CMK (cell line): ENCODE measurements around the gene TTC28.

Experiments
- DNase-seq: peaks from one replicate; pipeline ENCODE4 v3.0.0-alpha.2; 2010; ENCODE audit warnings: low read depth

The TTC28 gene

DNA sequence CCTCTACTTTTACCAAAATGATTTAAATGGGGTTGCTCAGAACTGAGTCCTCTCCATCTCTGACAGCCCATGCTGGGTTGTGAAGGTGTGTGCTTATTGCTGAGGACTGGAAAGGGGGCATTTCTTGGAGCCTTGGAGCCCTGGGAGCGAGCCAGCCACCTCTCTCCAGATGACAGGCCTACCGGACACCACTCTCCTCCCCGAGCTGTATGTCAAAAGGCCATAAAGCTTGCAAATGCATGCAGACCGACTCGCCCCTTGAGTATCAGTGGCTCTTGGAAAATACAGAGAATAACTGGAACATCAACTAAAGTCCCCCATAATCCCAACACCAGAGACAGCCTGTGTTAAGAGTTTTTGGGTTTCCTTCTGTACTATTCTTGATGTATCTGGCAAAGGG is 692.7 kb downstream of the TTC28 start:
- DNase-seq, result no peak

DNA sequence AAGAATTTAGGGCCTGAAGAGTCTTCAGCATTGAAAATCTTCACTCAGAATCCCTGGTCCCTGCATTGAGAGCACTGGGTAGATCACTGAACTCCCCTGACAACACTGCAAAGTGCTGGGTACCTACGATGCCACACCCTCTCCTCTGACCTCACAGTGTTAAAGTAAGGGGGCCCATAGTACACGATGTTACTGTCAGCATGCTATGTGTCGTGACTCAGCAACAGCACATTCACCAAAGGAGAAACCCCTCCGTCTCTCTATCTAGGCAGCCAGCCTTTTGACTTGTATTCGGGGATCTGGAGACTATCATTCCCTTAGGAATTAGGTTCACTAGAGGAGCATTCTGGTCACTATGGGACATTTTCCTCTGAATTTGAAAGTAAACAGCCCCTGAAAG is 693.2 kb downstream of the TTC28 start:
- no peak for DNase-seq

DNA sequence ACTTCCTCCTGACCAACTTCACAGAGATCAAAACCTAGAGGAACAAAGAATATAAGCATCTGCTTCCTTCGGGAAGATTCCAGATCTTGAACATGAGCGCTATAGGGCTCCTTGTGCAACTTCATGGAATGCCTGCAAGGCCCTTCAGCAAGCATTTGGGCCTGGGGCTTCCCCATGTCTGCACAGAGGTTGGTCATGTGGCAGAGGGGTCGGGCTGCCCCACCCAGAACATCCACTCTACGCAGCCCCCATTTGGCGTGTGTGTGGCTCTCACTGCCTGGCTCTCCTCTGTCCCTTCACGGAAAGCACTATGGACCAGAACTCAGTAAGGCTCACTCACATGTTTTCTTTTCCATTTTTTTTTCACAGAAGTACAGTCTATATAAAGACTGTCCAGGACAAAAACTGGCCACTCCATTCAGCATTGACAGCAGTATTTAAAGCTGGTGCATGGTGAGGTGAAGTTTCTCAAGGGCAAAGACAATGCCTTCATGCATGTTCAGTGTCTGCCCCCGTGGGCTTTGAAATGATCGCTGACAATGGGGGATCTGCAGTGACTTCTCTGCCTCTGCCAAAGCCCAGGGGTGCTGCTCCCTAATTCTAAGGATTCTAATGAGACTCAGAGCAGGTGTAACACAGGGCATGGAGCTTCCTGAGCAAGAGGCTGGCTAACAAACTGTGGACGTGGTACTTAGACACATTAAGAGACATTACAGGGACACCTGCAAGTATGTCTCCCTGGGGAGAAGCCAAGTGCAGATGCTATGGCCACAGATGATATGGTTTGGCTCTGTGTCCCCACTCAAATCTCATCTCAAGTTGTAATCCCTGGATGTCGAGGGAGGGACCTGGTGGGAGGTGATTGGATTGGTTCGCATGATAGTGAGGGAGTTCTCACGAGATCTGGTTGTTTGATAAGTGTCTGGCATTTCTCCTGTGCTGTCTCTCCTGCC is 694.0 kb downstream of the TTC28 start:
- DNase-seq, result no peak

DNA sequence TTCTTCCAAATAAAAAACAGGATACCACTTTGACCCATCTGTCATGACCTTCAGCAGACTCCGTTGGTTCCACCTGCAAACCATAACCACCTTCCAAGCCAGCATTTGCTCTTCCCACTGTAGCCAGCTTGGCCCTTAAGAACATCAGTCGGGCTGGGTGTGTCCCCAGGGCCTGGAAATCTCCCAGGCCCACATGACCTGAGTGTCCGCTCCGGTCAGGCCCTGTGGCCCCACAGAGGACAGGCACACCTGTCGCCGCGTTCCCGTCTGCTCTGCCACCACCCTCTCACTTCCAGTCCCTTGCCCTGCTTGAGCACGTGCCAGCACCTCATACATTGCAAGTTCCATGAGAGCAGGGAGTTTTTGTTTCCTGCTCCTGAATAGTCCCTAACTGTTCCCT is 694.9 kb downstream of the TTC28 start:
- DNase-seq, result no peak

DNA sequence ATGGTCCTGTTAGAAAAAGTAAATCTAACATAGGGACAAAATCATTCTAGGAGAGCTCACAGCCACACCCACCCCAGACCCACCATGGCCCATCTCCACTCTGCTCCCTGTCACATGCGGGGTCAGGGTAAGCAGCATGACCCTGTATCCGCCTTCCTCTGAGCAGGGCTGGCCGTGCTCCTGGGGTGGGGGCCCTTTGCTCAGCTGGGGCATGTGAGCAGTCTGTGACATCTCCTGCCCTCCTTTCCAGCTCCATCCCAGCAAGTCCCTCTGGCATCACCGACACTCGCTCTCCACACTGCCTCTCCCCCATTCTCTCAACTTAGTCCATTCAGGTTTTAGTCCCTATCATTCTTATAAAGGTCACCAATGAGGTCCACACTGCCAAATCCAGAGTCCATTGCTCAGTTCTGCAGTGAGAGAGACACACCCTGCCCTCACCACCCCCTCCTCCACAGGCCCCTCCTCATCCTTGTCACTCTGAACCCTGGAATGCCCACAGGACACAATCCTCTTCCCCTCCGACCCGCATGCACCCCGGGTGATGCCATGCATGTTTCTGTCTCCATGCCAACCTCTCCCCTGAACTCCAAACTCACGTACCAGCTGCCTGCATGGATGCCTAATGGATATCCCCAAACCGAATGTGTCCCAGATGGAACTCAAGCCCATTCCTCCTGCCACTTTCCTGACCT is 695.5 kb downstream of the TTC28 start:
- no peak for DNase-seq

DNA sequence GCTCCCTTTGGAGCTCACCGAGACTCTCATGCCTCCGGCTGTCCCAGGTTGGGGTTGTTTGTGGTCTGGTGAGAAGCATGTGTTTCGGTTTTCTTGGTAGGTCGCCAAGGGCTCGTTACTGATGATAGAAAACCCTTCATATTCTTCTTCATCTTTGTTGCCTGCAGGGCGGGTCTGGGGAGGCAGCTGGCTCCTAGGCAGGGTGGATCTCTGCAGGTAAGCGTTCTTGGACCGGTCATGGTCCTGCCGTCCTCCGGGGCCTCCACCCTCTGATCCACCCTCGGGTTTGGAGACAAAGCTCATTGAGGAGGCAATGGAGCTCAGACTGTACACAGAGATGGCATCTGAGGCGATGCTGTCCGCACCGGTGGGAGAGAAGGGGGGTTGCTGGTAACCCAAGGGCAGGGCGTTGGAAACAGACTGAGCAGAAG is 696.3 kb downstream of the TTC28 start:
- DNase-seq, result no peak

DNA sequence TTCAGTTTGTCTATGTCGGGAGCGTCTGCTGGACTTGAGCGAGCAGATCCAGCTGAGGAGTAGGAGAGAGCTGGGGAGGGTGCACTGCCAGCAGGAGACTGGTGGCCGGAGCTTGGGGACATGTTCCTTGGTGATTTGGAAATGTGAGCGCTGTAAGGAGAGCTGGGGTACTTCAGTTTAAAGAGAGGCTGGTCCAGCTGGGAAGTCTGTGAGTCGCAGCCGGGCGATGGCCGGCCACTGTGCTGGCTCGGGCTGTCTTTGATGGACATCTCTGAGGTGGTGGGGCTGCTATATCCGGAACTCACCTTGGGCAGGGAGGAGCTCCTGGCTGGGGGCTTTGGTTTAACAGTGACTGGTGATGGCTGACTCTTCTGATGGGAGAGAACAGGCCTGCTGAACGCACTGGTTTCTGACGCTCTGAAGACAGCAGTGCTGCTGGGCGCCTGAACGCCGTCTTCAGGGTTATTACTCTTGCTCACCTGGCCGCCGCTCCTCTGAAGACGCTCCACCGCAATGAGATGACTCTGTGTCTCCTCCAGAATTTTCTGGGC is 696.9 kb downstream of the TTC28 start:
- DNase-seq, result no peak

DNA sequence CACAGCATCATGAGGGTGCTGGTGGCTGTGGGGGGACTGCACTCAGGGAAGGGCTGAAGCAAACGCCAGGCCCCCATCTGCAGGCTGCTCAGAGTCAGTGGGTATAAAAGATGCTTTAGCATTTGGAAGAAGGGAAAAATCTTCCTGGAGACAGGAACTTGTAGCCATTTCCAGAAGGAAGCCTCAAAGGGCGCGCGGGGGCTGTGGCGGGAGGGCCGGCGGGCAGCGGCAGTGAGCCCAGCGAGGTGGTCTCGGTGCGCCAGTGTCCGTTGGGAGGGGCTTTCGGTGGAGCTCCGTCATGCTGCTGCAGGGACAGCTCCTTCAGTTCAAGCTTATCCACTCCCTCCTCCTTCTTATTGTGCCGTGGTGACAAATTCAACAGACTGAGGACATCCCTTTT is 697.5 kb downstream of the TTC28 start:
- no peak for DNase-seq

DNA sequence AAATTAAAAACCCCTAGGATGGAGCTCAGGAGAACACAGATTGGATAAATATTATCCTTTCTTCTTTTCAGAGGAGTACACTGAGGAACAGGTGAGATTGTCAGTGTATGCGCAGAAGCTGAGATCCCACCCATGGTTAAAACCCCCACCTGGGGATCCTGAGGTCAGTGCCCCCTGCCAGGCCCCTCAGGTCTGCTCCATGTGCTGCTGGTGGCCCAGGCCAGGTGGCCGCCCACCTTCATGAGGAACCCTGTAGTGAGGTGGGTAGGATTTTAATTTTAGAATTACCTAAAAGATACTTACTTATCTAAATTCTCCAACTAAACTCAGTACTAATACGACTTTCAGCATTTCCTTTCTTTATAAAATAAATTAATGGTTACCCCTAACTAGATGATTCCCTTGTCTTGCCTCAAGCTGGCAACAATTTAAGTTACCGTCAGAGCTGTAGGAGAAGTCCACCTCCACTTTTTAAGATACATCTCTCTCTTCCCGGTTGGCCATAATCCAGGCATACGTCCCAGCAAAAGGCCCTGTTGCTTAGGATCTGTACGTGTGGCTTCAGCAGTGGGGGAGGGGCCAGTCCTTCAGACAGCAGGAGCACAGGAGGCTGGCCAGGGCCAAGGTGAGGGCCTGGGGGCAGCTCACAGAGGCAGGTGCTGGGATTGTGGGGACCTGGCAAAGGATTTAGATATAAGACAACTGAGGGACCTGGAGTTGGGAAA is 699.1 kb downstream of the TTC28 start:
- no peak for DNase-seq

DNA sequence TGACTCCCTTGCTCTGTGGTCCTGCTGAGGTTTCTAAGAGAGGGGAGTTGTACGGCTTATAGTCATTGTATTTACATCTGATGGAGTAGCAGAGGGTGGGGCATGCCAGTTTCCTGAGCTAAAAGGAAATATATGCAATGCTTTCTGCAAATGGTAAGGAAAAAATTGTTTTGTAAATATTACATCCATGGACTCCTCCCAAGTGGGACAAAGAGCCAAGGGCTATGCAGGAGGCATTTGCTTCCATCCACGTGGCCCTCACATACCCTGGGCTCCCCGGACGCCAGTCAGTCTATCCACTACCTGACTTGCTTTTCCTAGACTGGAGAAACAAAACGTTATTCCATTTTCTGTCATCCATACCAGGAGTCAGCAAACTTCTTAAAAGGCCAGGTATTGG is 700.8 kb downstream of the TTC28 start:
- no peak for DNase-seq

DNA sequence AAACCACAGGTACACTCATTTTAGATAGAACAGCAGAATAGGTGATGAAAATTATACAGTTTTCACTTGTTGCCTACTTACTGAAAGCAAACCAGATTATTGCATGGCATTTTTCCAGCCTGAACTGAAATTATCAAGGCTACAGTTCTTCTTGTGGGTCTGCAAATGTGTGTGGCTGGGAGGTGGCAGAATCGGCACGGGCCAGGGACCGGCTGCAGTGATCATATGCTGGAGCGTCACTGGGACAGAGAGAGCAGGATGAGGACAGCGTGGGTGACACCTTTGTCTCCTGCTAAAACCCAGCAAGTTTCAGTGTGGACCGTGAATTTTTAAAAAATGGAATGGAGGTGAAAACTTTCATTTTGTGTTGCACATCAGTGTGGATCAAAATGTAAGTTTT is 701.3 kb downstream of the TTC28 start:
- DNase-seq, result no peak

DNA sequence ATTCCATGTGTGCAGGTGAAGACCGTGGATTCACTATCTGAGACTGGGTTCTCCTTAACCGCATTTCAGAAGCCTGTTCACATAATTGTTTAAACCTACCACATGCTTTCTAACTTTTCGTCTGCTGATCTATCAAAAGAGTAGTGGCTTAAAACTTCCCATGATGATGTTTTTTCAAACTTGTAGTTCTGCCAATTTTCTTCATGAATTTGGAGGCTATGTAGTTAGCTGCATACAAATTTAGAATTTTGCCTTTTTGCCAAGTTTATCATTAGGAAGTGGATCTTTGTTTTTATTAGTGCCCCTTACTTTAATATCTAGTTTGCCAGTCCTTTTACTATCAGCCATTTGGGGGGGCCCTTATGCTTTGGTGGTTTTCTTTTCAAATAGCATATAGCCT is 703.1 kb downstream of the TTC28 start:
- no peak for DNase-seq

DNA sequence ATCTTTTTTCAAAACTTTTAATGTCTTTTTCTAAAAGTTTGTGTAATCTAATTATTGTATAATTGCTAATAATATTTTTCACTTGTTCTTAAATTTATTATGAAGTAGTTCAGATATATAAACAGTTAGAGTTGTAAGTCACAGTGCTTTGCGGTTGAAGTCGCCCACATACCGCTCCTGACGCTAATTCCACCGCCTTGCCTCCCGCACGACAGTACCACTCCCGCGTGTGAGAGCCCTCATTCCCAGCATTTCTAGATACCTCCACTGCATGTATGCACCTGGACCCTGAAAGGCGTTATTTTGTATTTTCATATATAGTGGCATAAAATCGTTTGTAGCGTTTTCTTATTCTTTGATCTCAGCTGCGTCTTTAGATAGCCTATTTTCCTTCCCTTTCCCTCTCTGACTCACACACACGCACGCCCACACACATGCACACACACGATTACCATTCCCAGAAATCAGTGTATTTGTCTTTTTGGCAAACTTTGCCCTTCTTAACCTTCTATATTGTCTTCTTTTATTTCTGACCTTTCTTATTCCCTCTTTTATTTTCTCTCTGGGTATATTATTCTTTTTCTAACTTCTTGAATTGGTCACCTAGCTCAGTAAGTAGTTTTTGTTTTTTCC is 704.1 kb downstream of the TTC28 start:
- DNase-seq, result no peak

DNA sequence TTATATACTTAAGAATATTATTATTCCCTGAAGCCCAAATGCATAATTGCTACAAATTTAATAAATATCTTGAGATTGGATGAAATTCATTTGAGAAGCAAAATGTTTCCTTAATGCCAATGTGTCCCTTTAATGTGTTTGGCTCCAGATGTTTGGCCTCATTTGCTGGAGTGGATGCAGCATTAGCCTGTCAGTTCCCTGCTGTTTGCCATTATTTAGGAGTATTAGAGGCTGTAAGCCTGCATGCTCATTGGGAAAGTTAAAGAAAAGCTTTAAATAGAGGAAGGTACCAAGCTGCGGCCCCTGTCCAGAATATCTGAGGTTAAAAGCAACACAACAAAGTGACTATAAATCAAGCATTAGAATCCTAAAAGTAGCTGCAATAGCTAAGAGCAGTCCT is 705.8 kb downstream of the TTC28 start:
- no peak for DNase-seq

DNA sequence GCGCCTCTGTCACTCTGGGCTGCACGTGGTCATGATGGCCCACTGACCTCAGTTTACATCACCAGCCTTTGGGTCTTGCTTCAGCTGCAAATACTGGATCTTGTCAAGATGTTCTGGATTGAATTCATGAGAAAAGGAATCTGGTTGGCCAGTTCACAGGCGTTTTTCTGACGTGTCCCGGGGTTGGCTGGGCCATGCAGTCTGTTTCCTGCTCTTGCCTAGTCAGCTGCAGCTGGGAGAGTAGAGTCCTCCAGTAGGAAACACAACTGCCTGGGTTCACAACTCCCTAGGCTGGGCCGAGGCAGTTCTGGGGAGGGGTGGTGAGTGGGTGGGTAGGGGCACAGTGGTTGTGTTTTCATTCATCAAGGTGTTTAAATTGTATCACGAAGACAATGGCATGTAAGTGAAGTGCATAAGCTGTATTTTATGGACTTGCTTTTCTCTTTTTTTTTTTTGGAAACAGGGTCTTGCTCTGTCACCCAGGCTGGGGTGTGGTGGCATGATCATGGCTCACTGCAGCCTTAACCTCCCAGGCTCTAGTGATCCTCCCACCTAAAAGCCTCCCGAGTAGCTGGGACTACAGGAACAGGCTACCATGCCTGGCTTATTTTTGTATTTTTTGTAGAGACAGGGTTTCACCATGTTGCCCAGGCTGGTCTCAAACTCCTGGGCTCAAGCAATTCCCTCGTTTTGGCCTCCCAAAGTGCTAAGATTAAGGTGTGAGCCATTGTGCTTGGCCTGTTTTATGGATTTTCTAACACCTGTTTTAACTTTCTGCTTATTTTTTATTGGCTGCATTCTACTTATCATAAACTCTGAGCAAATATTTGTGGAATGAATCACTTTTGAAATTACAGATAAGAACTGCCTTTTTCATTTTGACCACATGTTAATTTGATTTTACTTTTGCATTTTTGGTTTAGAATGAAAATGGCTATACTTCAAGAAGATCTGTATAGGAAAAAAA is 706.6 kb downstream of the TTC28 start:
- DNase-seq, result no peak

DNA sequence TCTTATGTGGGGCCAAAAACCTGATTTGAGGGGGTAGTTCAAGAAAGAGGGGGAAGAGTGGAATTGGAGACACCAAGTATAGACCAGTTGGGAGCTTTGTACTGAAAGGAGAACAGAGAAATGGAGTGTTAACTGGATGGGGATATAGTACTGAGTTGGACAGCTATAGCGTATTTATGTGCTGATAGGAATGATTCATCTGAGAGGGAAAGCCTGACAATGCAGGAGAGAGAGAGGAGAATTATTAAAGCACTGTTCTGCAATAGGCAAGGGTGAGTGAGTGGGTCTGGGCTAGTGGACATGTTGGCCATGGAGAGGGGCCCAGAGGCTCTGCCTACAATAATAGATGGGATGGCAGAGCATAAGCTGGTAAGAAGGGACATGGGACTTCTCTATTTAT is 707.7 kb downstream of the TTC28 start:
- DNase-seq, result no peak

DNA sequence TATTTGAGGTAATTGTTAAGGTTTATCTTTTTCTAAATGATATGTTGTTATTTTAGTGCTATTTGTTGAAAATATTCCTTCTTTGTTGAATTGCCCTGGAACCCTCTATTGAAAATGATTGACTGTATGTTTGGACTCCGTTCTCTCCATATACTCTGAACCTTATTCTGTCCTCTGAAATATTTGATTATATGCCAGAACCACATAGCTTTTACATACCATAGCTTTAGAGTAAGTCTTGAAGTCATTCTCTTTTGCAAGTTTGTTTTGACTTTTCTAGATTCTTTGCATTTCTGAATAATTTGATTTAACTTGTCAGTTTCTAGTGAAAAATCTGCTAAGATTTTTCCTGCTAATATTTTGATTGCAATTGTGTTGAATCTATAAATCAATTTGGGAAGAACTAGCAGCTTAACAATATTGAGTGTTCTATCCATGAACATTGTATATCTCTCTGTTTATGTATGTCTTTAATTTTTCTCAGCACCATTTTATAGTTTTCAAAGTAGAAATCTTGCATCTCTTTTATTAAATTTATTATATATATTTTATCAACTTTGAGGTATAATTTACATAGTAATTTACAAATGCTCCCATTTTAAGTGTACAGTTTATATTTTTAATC is 708.9 kb downstream of the TTC28 start:
- DNase-seq, result no peak

DNA sequence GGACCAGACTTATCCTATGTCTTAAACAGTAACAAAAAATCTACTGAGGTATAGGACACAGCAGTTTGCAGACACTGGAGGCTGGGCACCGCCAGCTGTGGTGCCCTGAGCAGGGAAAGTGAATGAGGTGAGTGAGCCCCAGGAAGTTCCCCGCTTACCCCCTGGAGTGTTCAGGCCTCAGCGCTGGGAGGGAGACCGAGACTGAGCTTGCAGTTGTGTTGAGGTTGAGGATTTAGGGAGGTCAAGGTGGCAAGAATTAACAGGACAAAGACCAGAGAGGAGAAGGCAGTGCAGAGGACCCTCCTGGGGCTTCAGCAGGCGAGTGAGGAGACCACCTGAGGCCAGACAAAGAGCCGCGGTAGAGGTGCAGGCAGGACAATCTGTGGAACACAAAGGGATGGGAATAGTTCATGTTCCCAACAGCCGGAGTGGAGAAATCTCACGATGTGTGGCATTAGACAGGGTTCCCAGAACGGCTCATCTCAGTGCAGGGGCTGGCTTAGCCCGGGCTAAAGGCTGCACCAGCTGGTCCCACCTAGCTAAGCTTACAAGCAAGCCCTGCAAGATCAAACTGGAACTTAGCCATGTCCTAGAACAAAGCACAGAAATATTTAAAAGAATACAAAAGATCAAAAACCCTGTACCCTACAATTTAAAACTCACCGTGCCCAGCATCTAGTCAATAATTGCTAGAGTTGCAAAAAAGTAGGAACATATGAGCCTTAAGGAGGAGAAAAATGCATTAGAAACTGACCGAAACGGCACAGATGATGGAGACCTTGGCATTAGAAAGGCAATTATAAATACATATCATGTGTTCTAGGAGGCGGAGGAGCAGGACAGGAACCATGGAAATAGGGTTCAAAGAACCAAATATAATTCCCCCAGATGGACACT is 713.2 kb downstream of the TTC28 start:
- DNase-seq, result no peak
